VCaP (cell line): ENCODE data around the gene PXYLP1.

Experiments
- H3K27ac ChIP-seq: fragments of 450-650 bp; 2 replicates; pipeline ENCODE4 v1.5.1; 2017
- TF ChIP-seq, protein P1 (sequence below): fragments of 450-650 bp; conservative IDR thresholded peaks from 2 replicates; pipeline ENCODE4 v1.5.1; 2017; ENCODE audit warnings: mild to moderate bottlenecking, moderate library complexity

The PXYLP1 gene

DNA sequence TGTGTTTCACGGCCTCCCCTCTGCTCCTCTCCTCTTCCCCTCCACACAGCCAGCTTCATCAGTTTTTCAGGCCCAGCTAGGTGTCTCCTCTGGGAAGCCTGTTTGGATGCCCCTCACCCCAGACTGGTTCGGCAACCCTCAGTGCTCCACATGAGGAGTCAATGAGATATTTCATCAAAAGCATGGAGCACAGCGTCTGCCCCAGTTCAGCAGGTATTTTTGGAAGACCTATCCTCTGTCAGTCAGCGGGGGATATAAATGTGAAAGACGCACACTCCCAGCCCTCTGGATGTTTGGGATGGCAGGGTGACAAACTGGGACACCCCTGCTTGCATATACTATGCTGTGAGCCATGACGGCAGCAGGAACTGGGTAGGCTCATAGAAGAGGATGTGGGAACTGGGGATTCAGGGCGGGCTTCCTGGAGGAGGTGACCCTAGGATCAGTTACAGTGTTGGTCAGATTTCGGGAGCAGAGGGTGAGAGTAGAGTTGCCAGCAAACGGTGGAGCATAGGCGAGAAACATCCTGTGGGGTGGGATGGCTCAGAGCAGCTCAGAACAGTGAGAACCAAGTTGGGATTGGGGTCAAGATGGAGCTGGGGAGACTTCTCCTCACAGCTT is 42.9 kb downstream of the PXYLP1 start:
- H3K27ac ChIP-seq: no peak overlapping the region
- TF ChIP-seq, protein P1, sequence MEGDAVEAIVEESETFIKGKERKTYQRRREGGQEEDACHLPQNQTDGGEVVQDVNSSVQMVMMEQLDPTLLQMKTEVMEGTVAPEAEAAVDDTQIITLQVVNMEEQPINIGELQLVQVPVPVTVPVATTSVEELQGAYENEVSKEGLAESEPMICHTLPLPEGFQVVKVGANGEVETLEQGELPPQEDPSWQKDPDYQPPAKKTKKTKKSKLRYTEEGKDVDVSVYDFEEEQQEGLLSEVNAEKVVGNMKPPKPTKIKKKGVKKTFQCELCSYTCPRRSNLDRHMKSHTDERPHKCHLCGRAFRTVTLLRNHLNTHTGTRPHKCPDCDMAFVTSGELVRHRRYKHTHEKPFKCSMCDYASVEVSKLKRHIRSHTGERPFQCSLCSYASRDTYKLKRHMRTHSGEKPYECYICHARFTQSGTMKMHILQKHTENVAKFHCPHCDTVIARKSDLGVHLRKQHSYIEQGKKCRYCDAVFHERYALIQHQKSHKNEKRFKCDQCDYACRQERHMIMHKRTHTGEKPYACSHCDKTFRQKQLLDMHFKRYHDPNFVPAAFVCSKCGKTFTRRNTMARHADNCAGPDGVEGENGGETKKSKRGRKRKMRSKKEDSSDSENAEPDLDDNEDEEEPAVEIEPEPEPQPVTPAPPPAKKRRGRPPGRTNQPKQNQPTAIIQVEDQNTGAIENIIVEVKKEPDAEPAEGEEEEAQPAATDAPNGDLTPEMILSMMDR: no peak

DNA sequence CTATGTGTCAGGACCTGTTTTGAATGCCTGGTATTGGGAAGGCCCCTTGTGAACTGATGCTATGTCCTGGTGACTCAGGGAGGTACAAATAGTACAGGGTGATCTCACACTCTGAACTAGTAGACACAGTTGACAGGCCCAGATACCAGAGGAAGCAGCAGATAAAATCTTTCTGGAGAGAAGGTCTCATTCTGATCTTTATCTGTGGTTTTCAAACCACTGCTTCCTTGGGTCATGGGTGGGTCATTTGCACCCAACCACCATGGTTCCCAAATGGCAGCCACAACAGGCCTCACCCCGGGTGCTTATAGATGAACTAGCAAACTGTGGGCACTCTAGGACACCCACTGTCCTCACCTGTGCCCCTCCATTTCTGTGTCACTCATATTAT is 43.4 kb downstream of the PXYLP1 start:
- TF ChIP-seq, protein P1: no peak
- H3K27ac ChIP-seq: no peak overlapping the region

DNA sequence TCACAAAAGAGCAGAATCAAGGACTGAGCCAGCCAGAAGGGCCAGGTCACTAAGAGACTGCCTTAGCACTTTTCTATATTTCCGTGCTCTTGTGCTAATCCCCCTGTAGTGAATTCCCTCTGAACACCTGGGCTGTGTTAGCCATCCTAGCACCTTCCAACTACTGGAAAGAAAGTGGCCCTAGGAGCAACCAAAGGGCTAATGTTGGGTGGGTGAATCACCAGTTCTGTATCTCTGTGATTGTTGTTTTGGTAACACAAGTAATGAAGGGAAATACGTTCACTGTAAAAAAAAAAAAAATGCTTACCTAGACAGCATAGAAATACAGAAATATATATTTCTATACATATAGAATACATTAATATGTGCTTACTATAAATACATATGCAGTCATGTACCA is 43.9 kb downstream of the PXYLP1 start:
- TF ChIP-seq, protein P1: no peak
- no peak overlapping the region for H3K27ac ChIP-seq

DNA sequence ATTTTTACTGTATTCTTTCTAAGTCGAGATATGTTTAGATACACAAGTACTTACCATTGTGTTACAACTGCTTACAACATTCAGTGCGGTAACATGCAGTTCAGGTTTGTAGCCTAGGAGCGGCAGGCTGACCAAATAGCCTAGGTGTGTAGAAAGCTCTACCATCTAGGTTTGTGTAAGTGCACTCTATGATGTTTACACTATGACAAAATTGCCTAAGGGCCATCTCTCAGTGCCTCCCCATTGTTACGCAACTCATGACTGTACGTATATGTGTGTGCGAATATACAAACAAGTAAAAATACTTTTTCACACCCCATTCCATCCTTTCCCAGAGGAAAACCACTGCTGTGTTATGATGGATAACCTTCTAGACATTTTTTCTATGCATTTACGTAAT is 44.3 kb downstream of the PXYLP1 start:
- H3K27ac ChIP-seq: no peak overlapping the region
- TF ChIP-seq, protein P1: no peak

DNA sequence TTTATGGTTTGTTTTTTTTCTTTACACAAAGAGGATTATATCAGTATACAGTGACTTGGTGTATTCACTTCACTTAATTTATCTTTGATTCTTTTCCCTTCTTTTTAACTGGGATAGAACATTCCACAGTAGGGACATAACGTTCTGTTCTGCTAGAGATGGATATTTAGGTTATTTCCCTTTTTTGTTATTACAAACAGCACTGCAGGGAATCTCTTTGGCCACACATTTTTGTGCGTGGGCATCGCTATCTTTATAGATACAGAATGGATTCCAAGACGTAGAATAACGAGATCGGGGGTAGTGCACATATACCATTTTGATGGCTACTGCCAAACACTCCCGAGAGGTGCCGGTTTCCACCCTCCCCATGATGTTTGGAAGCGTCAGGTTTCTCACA is 44.8 kb downstream of the PXYLP1 start:
- TF ChIP-seq, protein P1: no peak
- H3K27ac ChIP-seq: no peak overlapping the region

DNA sequence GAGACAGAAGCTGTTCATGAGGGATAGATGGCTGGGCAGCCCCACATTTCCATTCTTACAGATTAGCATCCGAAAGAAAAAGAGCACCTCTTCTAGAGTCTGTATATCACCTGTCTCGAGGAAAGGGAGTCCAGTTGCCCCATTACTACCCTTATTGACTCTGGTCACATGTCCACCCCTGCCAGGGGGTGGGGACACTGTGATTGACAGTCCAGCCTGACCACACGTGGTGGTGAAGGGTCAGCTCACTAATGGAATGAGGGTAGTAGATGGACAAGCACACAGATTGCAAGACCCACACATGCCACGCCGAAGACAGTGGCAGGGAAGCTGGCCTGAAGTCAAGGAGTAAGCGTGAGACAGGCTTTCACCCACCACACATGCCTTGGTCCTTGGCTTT is 45.8 kb downstream of the PXYLP1 start:
- H3K27ac ChIP-seq: no peak overlapping the region
- TF ChIP-seq, protein P1: no peak

DNA sequence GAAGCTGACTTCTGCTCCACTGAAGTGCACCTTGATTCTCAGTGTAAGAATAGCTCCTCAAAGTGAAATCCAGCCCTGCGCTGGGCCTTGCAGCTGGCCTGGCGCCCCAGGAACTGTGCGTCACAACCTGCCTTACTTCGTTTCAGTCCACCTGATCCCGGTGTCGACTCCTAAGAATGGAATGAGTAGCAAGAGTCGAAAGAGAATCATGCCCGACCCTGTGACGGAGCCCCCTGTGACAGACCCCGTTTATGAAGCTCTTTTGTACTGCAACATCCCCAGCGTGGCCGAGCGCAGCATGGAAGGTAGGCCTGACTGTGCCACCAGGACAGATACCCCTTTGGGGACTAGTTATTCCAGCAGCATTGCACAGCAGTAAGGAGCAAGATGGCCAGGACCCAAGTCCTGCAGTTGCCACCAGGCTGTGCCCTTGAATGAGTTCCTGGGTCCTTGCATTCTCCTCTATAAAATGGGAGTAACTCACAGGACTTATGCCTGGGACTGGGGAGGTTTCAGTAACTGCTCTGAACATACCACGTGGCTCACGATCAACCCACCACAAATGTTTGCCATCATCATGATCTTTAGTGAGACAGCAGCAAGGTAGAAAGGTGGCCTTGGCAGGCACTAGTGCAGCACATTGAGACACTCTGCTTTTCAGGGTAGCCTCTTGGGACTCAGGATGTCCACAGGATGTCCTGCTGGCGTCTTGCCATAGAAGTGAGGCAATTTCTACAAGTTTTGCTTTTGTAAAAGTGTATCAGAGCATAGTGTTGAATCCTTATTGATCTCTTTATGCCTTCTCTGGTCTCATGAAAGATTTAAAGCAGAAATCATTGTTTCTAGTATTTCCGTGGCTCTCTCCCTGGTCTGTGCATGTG is 46.8 kb downstream of the PXYLP1 start:
- TF ChIP-seq, protein P1: no peak
- H3K27ac ChIP-seq: no peak overlapping the region
